HG02678 (cell line): ENCODE results near the gene SLC35E1.
"Not testable (repeated sequence)": the region's sequence is repeated elsewhere in the genome, so short reads cannot be mapped to it uniquely, and the experiment has no call there.

Experiments
- ATAC-seq: cut with Tn5 transposase; IDR thresholded peaks from one replicate; pipeline ENCODE4 v1.9.1; 2021; ENCODE audit warnings: mild to moderate bottlenecking, moderate library complexity; ENCODE audit not compliant: unreplicated experiment

Gene SLC35E1

DNA sequence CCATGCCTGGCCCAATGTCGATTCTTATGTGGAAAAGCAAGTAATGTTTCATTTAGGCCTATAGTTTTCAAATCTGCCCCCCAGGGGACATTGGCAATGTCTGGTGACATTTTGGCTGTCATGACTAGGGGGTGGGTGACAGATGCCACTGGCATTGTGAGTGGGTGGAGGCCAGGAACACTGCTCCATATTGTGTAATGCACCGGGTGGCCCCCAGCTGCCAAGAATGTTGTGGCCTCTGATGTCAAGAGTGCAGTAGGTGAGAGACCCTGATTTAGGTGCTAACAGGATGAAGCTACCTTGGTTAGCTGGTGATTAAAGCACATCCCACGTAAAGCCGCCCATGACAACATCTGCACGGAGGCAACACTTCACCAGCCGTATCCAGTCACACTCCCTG, 65.3 kb downstream of the SLC35E1 start:
- ATAC-seq, result no peak

DNA sequence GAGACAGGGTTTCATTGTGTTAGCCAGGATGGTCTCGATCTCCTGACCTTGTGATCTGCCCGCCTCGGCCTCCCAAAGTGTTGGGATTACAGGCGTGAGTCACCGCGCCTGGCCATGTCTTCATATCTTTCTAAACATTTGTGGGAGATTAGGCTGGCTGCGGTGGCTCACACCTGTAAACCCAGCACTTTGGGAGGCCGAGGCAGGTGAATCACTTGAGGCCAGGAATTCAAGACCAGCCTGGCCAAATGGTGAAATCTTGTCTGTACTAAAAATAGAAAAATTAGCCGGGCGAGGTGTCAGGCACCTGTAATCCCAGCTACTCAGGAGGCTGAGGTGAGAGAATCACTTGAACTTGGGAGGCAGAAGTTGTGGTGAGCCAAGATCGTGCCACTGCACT, 66.1 kb downstream of the SLC35E1 start:
- ATAC-seq, result not testable (repeated sequence)

DNA sequence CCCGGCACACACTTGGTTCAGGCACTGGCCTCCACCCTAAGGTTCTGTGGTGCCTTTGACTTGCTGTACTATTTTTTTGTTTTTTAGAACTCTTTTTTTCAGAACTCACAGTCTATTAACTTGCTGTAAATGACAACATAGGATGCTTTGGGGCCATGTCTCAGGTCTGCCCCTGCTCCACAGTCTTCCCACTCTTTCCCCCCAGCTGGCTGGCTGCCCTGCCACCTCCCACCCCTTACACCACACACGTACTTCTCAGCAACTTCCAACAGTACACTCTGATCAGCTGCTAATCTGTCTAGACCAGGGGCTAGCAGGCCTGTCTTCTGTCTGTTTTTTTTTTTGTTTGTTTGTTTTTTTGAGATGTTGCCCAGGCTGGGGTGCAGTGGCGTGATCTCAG, 67.9 kb downstream of the SLC35E1 start:
- no peak for ATAC-seq
